ENCODE data around the gene CCDC88A.
"Not testable (repeated sequence)": the region's sequence is repeated elsewhere in the genome, so short reads cannot be mapped to it uniquely, and the experiment has no call there.

The CCDC88A gene

GRCh38 chr2:55268288-55268906 is 151.3 kb downstream of the CCDC88A start:
- Mint-ChIP-seq H3K4me3 (peak overlapping the region; percentile 96 to 99), H3K9me3 (no peaks in the 10 kb centered on the region), H3K4me1 (peaks cover 19% of the 10 kb centered on the region), H3K27me3 (no peaks in the 10 kb centered on the region), H3K27ac (peak overlapping the region; percentile 97 to 99)
- no peak for ATAC-seq
- peak in 1 of 2 donors; percentile 8 for DNase-seq

- DNase-seq, H3K4me3 Mint-ChIP-seq, H3K27ac Mint-ChIP-seq, H3K27me3 Mint-ChIP-seq, ATAC-seq, H3K4me1 Mint-ChIP-seq, H3K9me3 Mint-ChIP-seq: not testable (repeated sequence)
Measured at GRCh38 chr2:55259586-55259985, 160.1 kb downstream of the CCDC88A start.

- Mint-ChIP-seq H3K9me3 (no peaks in the 10 kb centered on the region), H3K4me3 (no peak overlapping the region), H3K27ac (no peak overlapping the region), H3K27me3 (no peaks in the 10 kb centered on the region), H3K4me1 (no peaks in the 10 kb centered on the region)
- DNase-seq: no peak
- ATAC-seq: no peak
Measured at GRCh38 chr2:55252832-55253231, 166.8 kb downstream of the CCDC88A start.

GRCh38 chr2:55247025-55247424 is 172.6 kb downstream of the CCDC88A start:
- H3K9me3 Mint-ChIP-seq: no peaks in the 10 kb centered on the region
- no peak for DNase-seq
- no peak overlapping the region for H3K27ac Mint-ChIP-seq
- H3K4me1 Mint-ChIP-seq: no peaks in the 10 kb centered on the region
- no peaks in the 10 kb centered on the region for H3K27me3 Mint-ChIP-seq
- H3K4me3 Mint-ChIP-seq: no peak overlapping the region
- ATAC-seq: no peak

- Mint-ChIP-seq H3K4me1 (no peaks in the 10 kb centered on the region), H3K4me3 (no peak overlapping the region), H3K27ac (peak overlapping the region in 1 of 2 donors; percentile 94), H3K9me3 (no peaks in the 10 kb centered on the region), H3K27me3 (no peaks in the 10 kb centered on the region)
- DNase-seq (no peak), ATAC-seq (no peak)
Measured at GRCh38 chr2:55245411-55245810, 174.2 kb downstream of the CCDC88A start.

GRCh38 chr2:55242617-55243016 is 177.0 kb downstream of the CCDC88A start:
- Mint-ChIP-seq H3K27ac (no peak overlapping the region), H3K4me1 (no peaks in the 10 kb centered on the region)
- DNase-seq: no peak

GRCh38 chr2:55241582-55241981 is 178.1 kb downstream of the CCDC88A start:
- H3K27me3 Mint-ChIP-seq, H3K4me3 Mint-ChIP-seq, H3K4me1 Mint-ChIP-seq, DNase-seq, H3K9me3 Mint-ChIP-seq, ATAC-seq: not testable (repeated sequence)
- H3K27ac Mint-ChIP-seq: peak overlapping the region in 1 of 2 donors; percentile 34

More at GRCh38 chr2:55242617-55243016, 177.0 kb downstream of the CCDC88A start:
- no peak for ATAC-seq
- Mint-ChIP-seq H3K9me3 (no peaks in the 10 kb centered on the region), H3K27me3 (no peaks in the 10 kb centered on the region), H3K4me3 (no peak overlapping the region)

GRCh38 chr2:55239656-55240222 is 179.9 kb downstream of the CCDC88A start:
- ATAC-seq (no peak), DNase-seq (no peak)
- Mint-ChIP-seq H3K4me3 (no peak overlapping the region), H3K4me1 (peaks cover 8% of the 10 kb centered on the region), H3K9me3 (no peaks in the 10 kb centered on the region), H3K27me3 (no peaks in the 10 kb centered on the region), H3K27ac (no peak overlapping the region)

Data from stimulated activated naive CD8-positive, alpha-beta T cell treated with anti-CD3 and anti-CD28 coated beads, Interleukin-15, amount 100 ng/mL, for 72 hours (primary cell).